Measurements from ENCODE around the gene MAPK12. TPM values are rescaled to one million over a fixed set of nuclear protein-coding genes. Genes with fewer than 3 reads are reported as not detected.

Gene MAPK12
- total RNA-seq, 1 donor from 2014 or later: 33.4 TPM

DNA sequence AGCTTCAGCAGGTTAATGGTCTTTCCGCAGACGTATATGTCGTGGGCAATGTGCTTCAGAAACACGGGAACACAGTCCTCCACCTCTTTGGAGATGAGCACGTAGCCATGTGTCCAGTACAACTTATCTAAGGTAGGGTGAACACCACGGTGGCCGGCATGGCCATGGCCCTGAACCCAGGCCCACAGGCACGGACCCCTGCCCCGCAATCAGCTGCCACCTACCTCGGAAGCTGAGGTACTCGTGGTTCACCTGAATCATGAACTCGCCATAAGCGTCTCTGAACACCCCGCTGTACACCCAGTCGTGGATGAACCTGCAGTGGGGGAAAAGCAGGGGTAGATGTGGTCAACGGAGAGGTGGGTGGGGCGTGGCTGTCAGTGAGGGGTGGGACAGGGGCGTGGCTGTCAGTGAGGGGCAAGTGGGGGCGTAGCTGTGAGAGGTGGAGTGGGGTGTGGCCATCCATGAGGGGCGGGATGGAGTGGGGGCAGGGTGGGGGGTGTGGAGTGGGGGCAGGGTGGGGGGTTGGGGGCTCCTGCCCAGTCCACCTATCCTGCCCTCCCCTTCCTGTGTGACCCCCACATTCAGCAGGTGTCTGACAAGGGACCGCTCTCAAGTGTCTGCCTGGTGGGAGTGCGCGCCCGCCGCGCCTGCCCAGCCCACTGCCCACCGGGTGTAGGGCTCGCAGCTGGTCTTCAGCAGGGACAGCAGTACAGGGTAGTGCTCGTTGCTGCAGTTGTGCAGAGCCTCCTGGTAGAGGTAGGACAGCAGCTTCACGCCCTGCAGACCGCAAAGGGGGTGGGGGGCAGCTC lies 35.2 kb downstream of the MAPK12 start:
- DNase-seq (ENCODE audit: low spot score): no peak
- no peak overlapping the region for H3K4me3 Mint-ChIP-seq (ENCODE audit: unreplicated experiment)
- H3K36me3 Mint-ChIP-seq (ENCODE audit: low read depth, unreplicated experiment): peaks cover 24% of the 10 kb centered on the region
- H3K27ac Mint-ChIP-seq (ENCODE audit: unreplicated experiment): no peak overlapping the region
- TF ChIP-seq, protein P1, sequence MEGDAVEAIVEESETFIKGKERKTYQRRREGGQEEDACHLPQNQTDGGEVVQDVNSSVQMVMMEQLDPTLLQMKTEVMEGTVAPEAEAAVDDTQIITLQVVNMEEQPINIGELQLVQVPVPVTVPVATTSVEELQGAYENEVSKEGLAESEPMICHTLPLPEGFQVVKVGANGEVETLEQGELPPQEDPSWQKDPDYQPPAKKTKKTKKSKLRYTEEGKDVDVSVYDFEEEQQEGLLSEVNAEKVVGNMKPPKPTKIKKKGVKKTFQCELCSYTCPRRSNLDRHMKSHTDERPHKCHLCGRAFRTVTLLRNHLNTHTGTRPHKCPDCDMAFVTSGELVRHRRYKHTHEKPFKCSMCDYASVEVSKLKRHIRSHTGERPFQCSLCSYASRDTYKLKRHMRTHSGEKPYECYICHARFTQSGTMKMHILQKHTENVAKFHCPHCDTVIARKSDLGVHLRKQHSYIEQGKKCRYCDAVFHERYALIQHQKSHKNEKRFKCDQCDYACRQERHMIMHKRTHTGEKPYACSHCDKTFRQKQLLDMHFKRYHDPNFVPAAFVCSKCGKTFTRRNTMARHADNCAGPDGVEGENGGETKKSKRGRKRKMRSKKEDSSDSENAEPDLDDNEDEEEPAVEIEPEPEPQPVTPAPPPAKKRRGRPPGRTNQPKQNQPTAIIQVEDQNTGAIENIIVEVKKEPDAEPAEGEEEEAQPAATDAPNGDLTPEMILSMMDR (IDR thresholded peaks at IDR 0.05; ENCODE audit: unreplicated experiment): no peak
- peaks cover 10% of the 10 kb centered on the region for H3K27me3 Mint-ChIP-seq (ENCODE audit: unreplicated experiment)
- no peaks in the 10 kb centered on the region for H3K4me1 Mint-ChIP-seq (ENCODE audit: unreplicated experiment)
- H3K9me3 Mint-ChIP-seq (ENCODE audit: unreplicated experiment): no peaks in the 10 kb centered on the region

DNA sequence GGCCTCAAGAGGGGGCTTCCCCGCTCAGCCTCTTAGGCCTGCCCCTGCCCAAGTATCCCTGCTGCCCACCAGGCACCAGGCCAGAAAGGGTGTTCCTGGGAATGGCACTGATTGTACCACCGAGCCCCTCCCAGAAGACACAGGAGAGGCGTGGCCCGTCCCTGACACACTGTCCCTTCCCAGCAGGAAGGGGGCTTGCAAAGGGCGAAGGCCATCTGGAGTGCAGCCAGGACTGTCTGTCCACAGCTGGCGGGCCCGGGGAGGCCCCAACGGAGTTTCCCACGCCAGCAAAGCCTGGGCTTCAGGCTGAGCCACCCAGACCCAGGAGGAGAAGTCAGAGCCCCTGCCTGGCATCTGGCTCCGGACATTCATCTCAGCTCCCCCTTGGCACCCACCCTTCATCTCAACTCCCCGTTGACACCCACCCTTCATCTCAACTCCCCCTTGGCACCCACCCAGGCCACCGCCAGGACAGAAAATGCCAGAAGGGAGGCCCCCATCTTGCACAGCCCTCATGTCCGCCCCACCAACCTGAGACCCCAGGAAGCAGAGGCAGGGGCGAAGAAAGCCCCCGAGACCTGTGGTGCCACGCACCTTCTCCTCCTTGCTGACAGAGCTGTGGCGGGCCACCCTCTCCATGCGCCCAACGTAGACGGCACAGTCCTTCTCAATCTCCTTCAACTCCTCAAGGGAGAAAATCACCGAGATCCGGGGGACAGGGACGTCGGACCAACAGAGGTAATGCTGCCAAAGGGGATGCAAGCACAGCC lies 36.1 kb downstream of the MAPK12 start:
- H3K4me3 Mint-ChIP-seq (ENCODE audit: unreplicated experiment): no peak overlapping the region
- no peak for DNase-seq (ENCODE audit: low spot score)
- H3K27me3 Mint-ChIP-seq (ENCODE audit: unreplicated experiment): peaks cover 10% of the 10 kb centered on the region
- H3K36me3 Mint-ChIP-seq (ENCODE audit: low read depth, unreplicated experiment): peaks cover 24% of the 10 kb centered on the region
- TF ChIP-seq, protein P1 (IDR thresholded peaks at IDR 0.05; ENCODE audit: unreplicated experiment): no peak
- H3K4me1 Mint-ChIP-seq (ENCODE audit: unreplicated experiment): no peaks in the 10 kb centered on the region
- no peak overlapping the region for H3K27ac Mint-ChIP-seq (ENCODE audit: unreplicated experiment)
- no peaks in the 10 kb centered on the region for H3K9me3 Mint-ChIP-seq (ENCODE audit: unreplicated experiment)

GRCh38 chr22:50224071-50224470 lies 37.4 kb downstream of the MAPK12 start:
- Mint-ChIP-seq H3K4me1 (ENCODE audit: unreplicated experiment) (no peaks in the 10 kb centered on the region), H3K36me3 (ENCODE audit: low read depth, unreplicated experiment) (peaks cover 18% of the 10 kb centered on the region), H3K9me3 (ENCODE audit: unreplicated experiment) (no peaks in the 10 kb centered on the region), H3K27ac (ENCODE audit: unreplicated experiment) (no peak overlapping the region), H3K27me3 (ENCODE audit: unreplicated experiment) (peaks cover 7% of the 10 kb centered on the region), H3K4me3 (ENCODE audit: unreplicated experiment) (peak overlapping the region; percentile 49)
- TF ChIP-seq, protein P1 (IDR thresholded peaks at IDR 0.05; ENCODE audit: unreplicated experiment): no peak
- DNase-seq (ENCODE audit: low spot score): no peak

GRCh38 chr22:50222508-50222907 lies 39.0 kb downstream of the MAPK12 start:
- TF ChIP-seq, protein P1 (IDR thresholded peaks at IDR 0.05; ENCODE audit: unreplicated experiment): no peak
- H3K9me3 Mint-ChIP-seq (ENCODE audit: unreplicated experiment): no peaks in the 10 kb centered on the region

More at GRCh38 chr22:50222508-50222907, 39.0 kb downstream of the MAPK12 start:
- H3K4me3 Mint-ChIP-seq (ENCODE audit: unreplicated experiment): no peak overlapping the region
- peaks cover 9% of the 10 kb centered on the region for H3K27me3 Mint-ChIP-seq (ENCODE audit: unreplicated experiment)
- H3K36me3 Mint-ChIP-seq (ENCODE audit: low read depth, unreplicated experiment): peaks cover 19% of the 10 kb centered on the region
- H3K4me1 Mint-ChIP-seq (ENCODE audit: unreplicated experiment): no peaks in the 10 kb centered on the region
- DNase-seq (ENCODE audit: low spot score): no peak
- no peak overlapping the region for H3K27ac Mint-ChIP-seq (ENCODE audit: unreplicated experiment)
